HL-60 (cell line): ENCODE measurements around the gene NAP1L5.

Experiments
- DNase-seq, 2 experiments: peaks; one replicate each; pipeline ENCODE4 v3.0.0-alpha.2; 2010 to 2020; ENCODE audit warnings: low read depth in 1 of 2, low spot score in 1 of 2
- H3K27ac ChIP-seq: fragments of 250-450 bp; sonication (Bioruptor Pico); replicated peaks from 2 replicates; pipeline ENCODE4 v1.5.1; 2020; ENCODE audit warnings: mild to moderate bottlenecking, moderate library complexity
- H3K27me3 ChIP-seq: fragments of 250-450 bp; sonication (Bioruptor Pico); 2 replicates; pipeline ENCODE4 v1.5.1; 2021; ENCODE audit warnings: mild to moderate bottlenecking, moderate library complexity; ENCODE audit not compliant: insufficient read depth, poor library complexity, severe bottlenecking
- H3K4me3 ChIP-seq: replicated peaks from 2 replicates; pipeline ENCODE4 v1.5.1; 2011; ENCODE audit warnings: mild to moderate bottlenecking, control low read depth, low read length; ENCODE audit not compliant: insufficient read depth
- CTCF ChIP-seq: IDR thresholded peaks from one replicate; pipeline ENCODE4 v1.5.1; 2011; ENCODE audit warnings: low read length, control low read depth, inconsistent platforms; ENCODE audit not compliant: insufficient read depth
- GABPA ChIP-seq: IDR thresholded peaks from 2 replicates; pipeline ENCODE4 v1.6.1; 2012; ENCODE audit warnings: low read depth
- POLR2AphosphoS5 ChIP-seq: IDR thresholded peaks from 2 replicates; pipeline ENCODE4 v1.6.1; 2012; ENCODE audit warnings: low read depth
- REST ChIP-seq: IDR thresholded peaks from 2 replicates; pipeline ENCODE4 v1.6.1; 2012; ENCODE audit warnings: low read depth; ENCODE audit not compliant: insufficient replicate concordance
- SPI1 ChIP-seq: IDR thresholded peaks from 2 replicates; pipeline ENCODE4 v1.6.1; 2012; ENCODE audit warnings: low read depth, mild to moderate bottlenecking, borderline replicate concordance

Gene NAP1L5

DNA sequence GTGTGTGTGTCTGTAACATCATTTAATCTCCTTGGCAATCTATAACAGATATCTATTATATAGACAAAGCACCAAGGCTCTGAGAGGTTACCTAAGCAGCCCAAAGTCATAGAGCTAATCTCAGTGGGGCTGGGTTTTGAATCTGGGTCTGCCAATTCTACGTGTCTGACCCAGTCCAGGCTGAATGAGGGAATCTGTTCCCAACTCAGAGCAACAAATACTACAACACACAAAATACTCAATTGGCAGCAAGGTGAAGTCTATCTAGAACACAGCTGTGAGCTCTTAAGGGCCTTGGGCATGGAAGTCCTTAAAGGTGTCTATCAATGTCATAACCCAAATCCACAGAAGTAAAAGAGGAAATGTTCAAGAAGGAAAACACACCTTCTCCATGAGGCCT, 47.5 kb upstream of the NAP1L5 start:
- no peak overlapping the region for H3K27ac ChIP-seq
- DNase-seq: no peak
- no peak overlapping the region for H3K4me3 ChIP-seq
- TF ChIP-seq REST (no peak), GABPA (no peak), POLR2AphosphoS5 (no peak), CTCF (no peak), SPI1 (no peak)
- H3K27me3 ChIP-seq: no peaks in the 10 kb centered on the region

- Histone ChIP-seq H3K27me3 (no peaks in the 10 kb centered on the region), H3K27ac (no peak overlapping the region), H3K4me3 (no peak overlapping the region)
- DNase-seq: no peak
- TF ChIP-seq GABPA: no peak
- TF ChIP-seq CTCF: no peak
- TF ChIP-seq SPI1: no peak
- TF ChIP-seq REST: no peak
- no peak for TF ChIP-seq POLR2AphosphoS5
These were observed 47.0 kb upstream of the NAP1L5 start for GRCh38 chr4:88744609-88745008.

DNA sequence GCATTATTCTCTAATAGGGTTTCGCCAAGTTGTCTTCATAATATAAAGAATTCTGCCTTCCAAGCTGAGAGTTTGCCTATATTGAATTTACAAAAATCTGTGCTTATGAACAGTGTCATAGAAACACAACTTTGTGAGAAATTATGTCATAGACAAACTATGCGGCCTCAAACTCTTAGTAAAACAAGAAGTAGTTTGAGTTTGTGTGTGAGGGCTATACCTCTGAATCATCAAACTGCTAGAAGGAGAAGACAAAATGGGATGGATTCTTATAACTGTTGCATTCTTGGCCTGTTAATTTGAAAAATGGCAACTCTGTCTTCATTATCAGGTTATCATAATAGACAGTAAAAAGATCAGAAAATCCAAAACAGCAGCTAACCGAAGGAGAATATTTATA, 46.1 kb upstream of the NAP1L5 start:
- no peak for DNase-seq
- TF ChIP-seq CTCF (no peak), SPI1 (no peak), GABPA (no peak), REST (no peak), POLR2AphosphoS5 (no peak)
- no peaks in the 10 kb centered on the region for H3K27me3 ChIP-seq
- H3K4me3 ChIP-seq: no peak overlapping the region
- no peak overlapping the region for H3K27ac ChIP-seq
